ENCODE results near the gene TTC34. TPM values are rescaled to one million over a fixed set of nuclear protein-coding genes. Genes with fewer than 3 reads are reported as not detected.

TTC34 gene
- total and polyA plus RNA-seq, 2 experiments from 2014 or later: 0.05 to 0.22 TPM

GRCh38 chr1:2808386-2808705 is 6.9 kb upstream of the TTC34 start:
- Histone ChIP-seq H3K27me3 (replicated peaks; ENCODE audit: insufficient read depth) (no peaks in the 10 kb centered on the region), H3K79me2 (ENCODE audit: insufficient read depth) (no peaks in the 10 kb centered on the region), H2AFZ (no peak overlapping the region), H3K4me1 (ENCODE audit: insufficient read depth) (no peaks in the 10 kb centered on the region), H3K4me2 (ENCODE audit: unreplicated experiment) (no peak overlapping the region), H3K9ac (no peak overlapping the region), H3F3A (ENCODE audit: insufficient read depth) (no peaks in the 10 kb centered on the region), H3K9me3 (ENCODE audit: low read depth) (no peaks in the 10 kb centered on the region), H3K4me3 (no peak overlapping the region), H3K36me3 (ENCODE audit: low read depth) (no peaks in the 10 kb centered on the region), H3K9me2 (ENCODE audit: insufficient read depth) (no peaks in the 10 kb centered on the region), H3K27ac (no peak overlapping the region), H4K20me1 (ENCODE audit: insufficient read depth) (no peaks in the 10 kb centered on the region)
- DNase-seq: no peak
- 30 to 54% methylated on average over 4 to 10 of the region's 10 CpGs for WGBS, 2 experiments (ENCODE audit: low coverage in 1 of 2, low lambda C conversion rate in 2 of 2, missing lambda C conversion rate in 2 of 2)
- no peak for TF ChIP-seq EZH2 (IDR thresholded peaks at IDR 0.05; ENCODE audit: insufficient read depth, poor library complexity, severe bottlenecking)
- no peak for TF ChIP-seq EZH2phosphoT487 (IDR thresholded peaks at IDR 0.05; ENCODE audit: insufficient read depth, low read depth)
- in situ Hi-C loops (cut with MboI): no loop called here

- in situ Hi-C loops (cut with MboI): no loop called here
- Histone ChIP-seq H3K4me1 (ENCODE audit: insufficient read depth) (no peaks in the 10 kb centered on the region), H3K9ac (no peak overlapping the region), H2AFZ (no peak overlapping the region), H3K9me2 (ENCODE audit: insufficient read depth) (no peaks in the 10 kb centered on the region), H4K20me1 (ENCODE audit: insufficient read depth) (no peaks in the 10 kb centered on the region), H3K4me3 (no peak overlapping the region), H3F3A (ENCODE audit: insufficient read depth) (no peaks in the 10 kb centered on the region), H3K79me2 (ENCODE audit: insufficient read depth) (no peaks in the 10 kb centered on the region), H3K27me3 (replicated peaks; ENCODE audit: insufficient read depth) (no peaks in the 10 kb centered on the region), H3K4me2 (ENCODE audit: unreplicated experiment) (no peak overlapping the region), H3K36me3 (ENCODE audit: low read depth) (no peaks in the 10 kb centered on the region), H3K9me3 (ENCODE audit: low read depth) (no peaks in the 10 kb centered on the region), H3K27ac (no peak overlapping the region)
- no peak for DNase-seq
- 43 to 48% methylated on average over 30 of the region's 30 CpGs for WGBS, 2 experiments (ENCODE audit: low coverage in 1 of 2, low lambda C conversion rate in 2 of 2, missing lambda C conversion rate in 2 of 2)
- TF ChIP-seq EZH2 (IDR thresholded peaks at IDR 0.05; ENCODE audit: insufficient read depth, poor library complexity, severe bottlenecking) (no peak), EZH2phosphoT487 (IDR thresholded peaks at IDR 0.05; ENCODE audit: insufficient read depth, low read depth) (no peak)
These were observed 6.3 kb upstream of the TTC34 start for GRCh38 chr1:2807678-2808385.

GRCh38 chr1:2807036-2807435 is 5.5 kb upstream of the TTC34 start:
- no peak overlapping the region for H3K4me2 ChIP-seq (ENCODE audit: unreplicated experiment)
- 49% methylated on average over 7 to 8 of the region's 8 CpGs for WGBS, 2 experiments (ENCODE audit: low coverage in 1 of 2, low lambda C conversion rate in 2 of 2, missing lambda C conversion rate in 2 of 2)
- no peaks in the 10 kb centered on the region for H3K4me1 ChIP-seq (ENCODE audit: insufficient read depth)
- no peaks in the 10 kb centered on the region for H3K27me3 ChIP-seq (replicated peaks; ENCODE audit: insufficient read depth)
- H3K27ac ChIP-seq: no peak overlapping the region
- H3K4me3 ChIP-seq: no peak overlapping the region
- no peak overlapping the region for H2AFZ ChIP-seq
- H3K9me2 ChIP-seq (ENCODE audit: insufficient read depth): no peaks in the 10 kb centered on the region
- no peak for DNase-seq
- no peaks in the 10 kb centered on the region for H3K36me3 ChIP-seq (ENCODE audit: low read depth)
- H3K9me3 ChIP-seq (ENCODE audit: low read depth): no peaks in the 10 kb centered on the region
- H3K79me2 ChIP-seq (ENCODE audit: insufficient read depth): no peaks in the 10 kb centered on the region
- in situ Hi-C loops (cut with MboI): no loop called here
- no peak for TF ChIP-seq EZH2phosphoT487 (IDR thresholded peaks at IDR 0.05; ENCODE audit: insufficient read depth, low read depth)
- TF ChIP-seq EZH2 (IDR thresholded peaks at IDR 0.05; ENCODE audit: insufficient read depth, poor library complexity, severe bottlenecking): no peak
- no peaks in the 10 kb centered on the region for H3F3A ChIP-seq (ENCODE audit: insufficient read depth)
- no peak overlapping the region for H3K9ac ChIP-seq
- no peaks in the 10 kb centered on the region for H4K20me1 ChIP-seq (ENCODE audit: insufficient read depth)

- H3K9ac ChIP-seq: no peak overlapping the region
- no peaks in the 10 kb centered on the region for H3K27me3 ChIP-seq (replicated peaks; ENCODE audit: insufficient read depth)
- H4K20me1 ChIP-seq (ENCODE audit: insufficient read depth): no peaks in the 10 kb centered on the region
- H3K27ac ChIP-seq: no peak overlapping the region
- no peaks in the 10 kb centered on the region for H3K9me3 ChIP-seq (ENCODE audit: low read depth)
- H2AFZ ChIP-seq: no peak overlapping the region
- no peak for TF ChIP-seq EZH2 (IDR thresholded peaks at IDR 0.05; ENCODE audit: insufficient read depth, poor library complexity, severe bottlenecking)
- TF ChIP-seq EZH2phosphoT487 (IDR thresholded peaks at IDR 0.05; ENCODE audit: insufficient read depth, low read depth): no peak
- H3K4me2 ChIP-seq (ENCODE audit: unreplicated experiment): no peak overlapping the region
- no peaks in the 10 kb centered on the region for H3K79me2 ChIP-seq (ENCODE audit: insufficient read depth)
- H3K4me1 ChIP-seq (ENCODE audit: insufficient read depth): no peaks in the 10 kb centered on the region
- no peaks in the 10 kb centered on the region for H3K36me3 ChIP-seq (ENCODE audit: low read depth)
- no peak overlapping the region for H3K4me3 ChIP-seq
- in situ Hi-C loops (cut with MboI): no loop called here
- H3K9me2 ChIP-seq (ENCODE audit: insufficient read depth): no peaks in the 10 kb centered on the region
- no peak for DNase-seq
- 21 to 24% methylated on average over 15 of the region's 15 CpGs for WGBS, 2 experiments (ENCODE audit: low coverage in 1 of 2, low lambda C conversion rate in 2 of 2, missing lambda C conversion rate in 2 of 2)
- no peaks in the 10 kb centered on the region for H3F3A ChIP-seq (ENCODE audit: insufficient read depth)
These were observed 5.1 kb upstream of the TTC34 start for GRCh38 chr1:2806591-2806990.

Data from GM23248 (cell line).